Tibial nerve (tissue), 4 donors: ENCODE results near the gene SRRM5. TPM values are rescaled to one million over a fixed set of nuclear protein-coding genes. Genes with fewer than 3 reads are reported as not detected.

Experiments used
- DNase-seq, 2 donors: peaks; one replicate each; pipeline ENCODE4 v3.0.0-alpha.2; 2019; ENCODE audit warnings: low spot score in 2 of 2
- H3K27ac ChIP-seq, 4 donors: fragments of 200-600 bp; sonication (generic) in 3 of 4; one replicate each; pipeline ENCODE4 v1.5.1; 2017 to 2019; ENCODE audit warnings: mild to moderate bottlenecking in 1 of 4
- H3K27me3 ChIP-seq, 2 donors: fragments of 200-600 bp; sonication (generic) in 1 of 2; one replicate each; pipeline versions ENCODE4 v1.5.1 to v1.6.0; 2017 to 2019
- H3K36me3 ChIP-seq, 3 donors: fragments of 200-600 bp; sonication (generic); one replicate each; pipeline ENCODE4 v1.5.1; 2018 to 2019
- H3K4me1 ChIP-seq, 4 donors: fragments of 200-600 bp; sonication (generic) in 3 of 4; one replicate each; pipeline ENCODE4 v1.5.1; 2017 to 2019
- H3K4me3 ChIP-seq, 4 donors: fragments of 200-600 bp; sonication (generic) in 3 of 4; one replicate each; pipeline ENCODE4 v1.5.1; 2017 to 2019; ENCODE audit warnings: mild to moderate bottlenecking in 1 of 4, moderate library complexity in 1 of 4
- H3K9me3 ChIP-seq, 4 donors: fragments of 200-600 bp; sonication (generic) in 3 of 4; one replicate each; pipeline ENCODE4 v1.5.1; 2017 to 2019
- CTCF ChIP-seq, 5 experiments: fragments of 200-600 bp in 3 of 5; fragments of 450-650 bp in 2 of 5; sonication (generic) in 3 of 5; IDR thresholded peaks; one replicate each; pipeline ENCODE4 v1.5.1; 2016 to 2019; ENCODE audit warnings: antibody characterized with exemption in 5 of 5, mild to moderate bottlenecking in 3 of 5, moderate library complexity in 2 of 5
- EP300 ChIP-seq, 2 donors: sonication (generic); formaldehyde crosslinking; IDR thresholded peaks; one replicate each; pipeline ENCODE4 v1.6.1; 2017; ENCODE audit warnings: antibody characterized with exemption in 2 of 2, mild to moderate bottlenecking in 1 of 2
- POLR2A ChIP-seq, 2 donors: fragments of 450-650 bp; IDR thresholded peaks; one replicate each; pipeline ENCODE4 v1.6.1; 2017; ENCODE audit warnings: antibody characterized with exemption in 2 of 2, mild to moderate bottlenecking in 2 of 2, moderate library complexity in 2 of 2
- WGBS, 2 donors: methylation state at CpG; one replicate each; pipeline ENCODE4 v1.1.5; 2018; 5-methylcytosine and 5-hydroxymethylcytosine counted together
- total RNA-seq, 4 donors: library from RNA; depleted of rRNA; stranded (reverse); fragments of >200 nt; gene quantifications; one replicate each; pipeline ENCODE4 v1.1.0, GENCODE V29; 2016

Gene SRRM5
- total RNA-seq, 4 donors from 2014 or later: 0.20 to 0.84 (median 0.52) TPM

- peak within 1 kb of the TSS; percentile 73 to 92 (median 84) for H3K27ac ChIP-seq
- no peaks in the 10 kb centered on the region for H3K36me3 ChIP-seq
- WGBS, 2 donors: 1 to 2% methylated on average over 61 to 86 of the region's 110 CpGs
- TF ChIP-seq POLR2A (IDR thresholded peaks at IDR 0.05): no peak
- TF ChIP-seq CTCF (IDR thresholded peaks at IDR 0.05): no peak
- TF ChIP-seq EP300 (IDR thresholded peaks at IDR 0.05): no peak
- H3K4me3 ChIP-seq: peak within 1 kb of the TSS; percentile 47 to 72 (median 60)
- H3K4me1 ChIP-seq: peaks cover 0 to 49% (median 11%) of the 10 kb centered on the region in 4 donors
- peaks cover 2 to 43% of the 10 kb centered on the region in 2 donors for H3K27me3 ChIP-seq
- DNase-seq: no peak
- no peaks in the 10 kb centered on the region for H3K9me3 ChIP-seq
Measured at GRCh38 chr19:43639519-43640423, 27.9 kb downstream of the SRRM5 start, which contains the start of gene CADM4. TSS of gene CADM4 (minus strand) at chr19:43639850. CDS start at chr19:43639790, 60 bp downstream.

- no peaks in the 10 kb centered on the region for H3K9me3 ChIP-seq
- WGBS, 2 donors: 4 to 6% methylated on average over 9 of the region's 9 CpGs
- peak overlapping the region; percentile 47 to 72 (median 60) for H3K4me3 ChIP-seq
- H3K27me3 ChIP-seq: peaks cover 2 to 37% of the 10 kb centered on the region in 2 donors
- peaks cover 0 to 43% (median 11%) of the 10 kb centered on the region in 4 donors for H3K4me1 ChIP-seq
- no peaks in the 10 kb centered on the region for H3K36me3 ChIP-seq
- H3K27ac ChIP-seq: peak overlapping the region; percentile 57 to 90 (median 84)
- TF ChIP-seq CTCF (IDR thresholded peaks at IDR 0.05) (no peak), POLR2A (IDR thresholded peaks at IDR 0.05) (no peak), EP300 (IDR thresholded peaks at IDR 0.05) (no peak)
- DNase-seq: no peak
Measured at GRCh38 chr19:43640424-43640757, 28.5 kb downstream of the SRRM5 start.

- TF ChIP-seq POLR2A (IDR thresholded peaks at IDR 0.05) (no peak), CTCF (IDR thresholded peaks at IDR 0.05) (no peak)
- 73 to 74% methylated on average over 2 of the region's 2 CpGs for WGBS, 2 donors
Measured at GRCh38 chr19:43641333-43641732, 29.4 kb downstream of the SRRM5 start.

GRCh38 chr19:43642531-43642930, 30.6 kb downstream of the SRRM5 start:
- whole genome bisulfite sequencing, 2 donors: 32 to 52% methylated on average over 4 of the region's 4 CpGs
- DNase-seq: no peak
- Histone ChIP-seq H3K4me1 (peaks cover 0 to 27% (median 8%) of the 10 kb centered on the region in 4 donors), H3K27me3 (peaks cover 2 to 26% of the 10 kb centered on the region in 2 donors), H3K4me3 (no peak overlapping the region), H3K27ac (no peak overlapping the region), H3K9me3 (peaks cover 0 to 10% (median 0%) of the 10 kb centered on the region in 4 donors), H3K36me3 (peaks cover 0 to 20% (median 0%) of the 10 kb centered on the region in 3 donors)
- no peak for TF ChIP-seq POLR2A (IDR thresholded peaks at IDR 0.05)

More at GRCh38 chr19:43641333-43641732, 29.4 kb downstream of the SRRM5 start:
- DNase-seq: no peak
- peaks cover 0 to 4% (median 0%) of the 10 kb centered on the region in 4 donors for H3K9me3 ChIP-seq
- H3K4me1 ChIP-seq: peaks cover 0 to 36% (median 11%) of the 10 kb centered on the region in 4 donors
- peaks cover 2 to 35% of the 10 kb centered on the region in 2 donors for H3K27me3 ChIP-seq
- no peak overlapping the region for H3K4me3 ChIP-seq
- peaks cover 0 to 8% (median 0%) of the 10 kb centered on the region in 3 donors for H3K36me3 ChIP-seq
- H3K27ac ChIP-seq: peak overlapping the region in 1 of 4 donors; percentile 34

- no peak for DNase-seq
- no peak overlapping the region for H3K4me3 ChIP-seq
- WGBS, 2 donors: 58 to 68% methylated on average over 3 of the region's 3 CpGs
- peaks cover 0 to 10% (median 0%) of the 10 kb centered on the region in 4 donors for H3K9me3 ChIP-seq
- no peak overlapping the region for H3K27ac ChIP-seq
- H3K36me3 ChIP-seq: peaks cover 0 to 28% (median 0%) of the 10 kb centered on the region in 3 donors
- TF ChIP-seq CTCF (IDR thresholded peaks at IDR 0.05) (no peak), EP300 (IDR thresholded peaks at IDR 0.05) (no peak), POLR2A (IDR thresholded peaks at IDR 0.05) (no peak)
- peaks cover 2 to 23% of the 10 kb centered on the region in 2 donors for H3K27me3 ChIP-seq
- H3K4me1 ChIP-seq: peaks cover 0 to 21% (median 8%) of the 10 kb centered on the region in 4 donors
Measured at GRCh38 chr19:43643326-43643725, 31.4 kb downstream of the SRRM5 start.
